HG02610 (cell line): Measurements from ENCODE around the gene OR8B4.
"Not testable (repeated sequence)": the region's sequence is repeated elsewhere in the genome, so short reads cannot be mapped to it uniquely, and the experiment has no call there.

ENCODE experiments used
- ATAC-seq: cut with Tn5 transposase; IDR thresholded peaks from one replicate; pipeline ENCODE4 v1.9.1; 2021; ENCODE audit warnings: mild to moderate bottlenecking, moderate library complexity; ENCODE audit not compliant: unreplicated experiment

Gene OR8B4

DNA sequence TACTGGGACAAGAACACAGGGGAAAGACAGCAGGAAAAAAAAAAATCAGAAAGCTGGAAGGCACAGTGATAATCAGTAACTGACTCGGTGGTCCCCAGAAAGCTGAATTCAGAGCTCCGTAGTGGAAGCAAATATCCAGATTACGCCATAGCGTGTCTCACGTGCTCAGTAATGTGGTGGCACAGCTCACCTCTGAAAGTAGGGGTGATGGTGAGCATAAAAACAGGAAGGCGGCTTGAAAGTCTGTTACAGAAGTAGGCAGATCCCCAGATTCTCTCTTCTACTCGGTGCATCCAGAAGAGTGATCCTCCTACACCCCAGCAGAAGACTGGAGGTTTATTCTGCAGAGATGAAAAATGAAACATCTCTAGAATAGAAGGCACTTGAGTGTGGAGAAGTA, 14.8 kb downstream of the OR8B4 start:
- no peak for ATAC-seq

DNA sequence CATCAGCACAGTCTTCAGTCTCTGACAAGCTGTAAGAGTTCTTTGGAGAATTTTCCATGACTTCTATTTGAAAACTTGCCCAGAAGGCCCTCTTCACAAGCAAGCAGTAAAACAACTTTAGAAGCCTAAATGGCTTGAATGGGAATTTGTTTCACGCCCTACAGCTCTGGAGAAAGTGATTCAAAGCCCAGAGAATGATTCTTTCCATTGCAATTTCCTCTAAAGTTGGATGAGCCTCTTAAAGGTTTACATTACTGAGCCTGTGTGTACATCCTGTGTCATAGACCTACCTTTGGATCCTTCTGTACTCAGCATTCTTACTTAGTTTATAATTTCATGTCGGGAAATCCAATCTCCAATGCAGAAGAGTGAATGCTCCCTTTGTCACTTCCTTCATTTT, 19.1 kb downstream of the OR8B4 start:
- ATAC-seq = no peak

DNA sequence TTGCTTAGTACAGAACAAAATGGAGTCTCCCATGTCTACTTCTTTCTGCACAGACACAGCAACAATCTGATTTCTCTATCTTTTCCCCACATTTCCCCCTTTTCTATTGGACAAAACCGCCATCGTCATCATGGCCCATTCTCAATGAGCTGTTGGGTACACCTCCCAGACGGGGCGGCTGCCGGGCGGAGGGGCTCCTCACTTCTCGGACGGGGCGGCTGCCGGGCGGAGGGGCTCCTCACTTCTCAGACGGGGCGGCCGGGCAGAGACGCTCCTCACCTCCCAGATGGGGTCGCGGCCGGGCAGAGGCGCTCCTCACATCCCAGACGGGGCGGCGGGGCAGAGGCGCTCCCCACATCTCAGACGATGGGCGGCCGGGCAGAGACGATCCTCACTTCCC, 21.5 kb downstream of the OR8B4 start:
- not testable (repeated sequence) for ATAC-seq

DNA sequence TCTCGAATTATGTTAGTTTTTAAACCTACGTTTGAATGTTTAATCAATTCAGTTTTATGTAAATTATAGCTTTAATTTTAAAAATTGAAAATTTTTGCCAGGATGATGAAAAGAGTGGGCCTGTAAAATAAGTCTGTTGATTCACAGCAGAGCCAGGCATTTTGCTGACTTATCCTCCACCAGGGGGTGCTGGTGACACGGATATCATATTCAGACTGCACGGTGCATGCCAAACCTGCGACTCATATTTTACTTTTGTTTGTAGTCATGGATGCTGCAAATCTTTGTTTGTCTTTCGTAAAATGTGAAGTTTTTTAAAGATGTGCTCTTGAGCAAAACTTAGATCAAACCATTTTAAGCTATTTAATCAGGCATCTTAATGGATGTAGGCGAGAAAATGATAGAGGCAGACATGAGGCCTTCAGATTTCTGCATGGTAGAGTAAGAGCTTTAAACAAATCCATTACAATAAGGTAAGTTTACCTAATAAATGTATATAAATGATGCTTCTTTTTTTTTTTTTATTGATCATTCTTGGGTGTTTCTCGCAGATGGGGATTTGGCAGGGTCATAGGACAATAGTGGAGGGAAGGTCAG, 22.2 kb downstream of the OR8B4 start:
- ATAC-seq = peak; percentile 90

DNA sequence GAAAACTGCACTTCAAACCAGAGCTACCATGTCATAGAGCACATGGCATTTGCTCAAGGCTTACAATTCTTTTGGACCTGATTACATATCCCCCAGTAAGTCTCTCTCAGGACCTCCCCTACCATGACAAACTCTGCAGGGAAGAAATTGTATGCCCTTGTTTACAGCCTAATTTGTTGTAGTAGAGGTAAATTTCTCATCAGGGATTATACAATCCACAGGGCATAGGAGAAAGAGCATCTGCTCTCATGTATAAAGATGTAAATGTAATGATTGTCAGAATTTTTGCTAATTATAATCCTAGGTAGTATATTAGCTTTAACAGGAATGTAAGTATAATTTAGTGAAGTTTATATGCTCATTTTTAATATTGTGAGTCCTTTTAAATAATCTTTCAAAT, 25.7 kb downstream of the OR8B4 start, which contains the start of gene OR8B3:
Gene OR8B3, minus strand, starts transcription at position 101 of the 400 bp plus-strand sequence. CDS start 1,673 bp downstream, outside the sequence.
- ATAC-seq = no peak

DNA sequence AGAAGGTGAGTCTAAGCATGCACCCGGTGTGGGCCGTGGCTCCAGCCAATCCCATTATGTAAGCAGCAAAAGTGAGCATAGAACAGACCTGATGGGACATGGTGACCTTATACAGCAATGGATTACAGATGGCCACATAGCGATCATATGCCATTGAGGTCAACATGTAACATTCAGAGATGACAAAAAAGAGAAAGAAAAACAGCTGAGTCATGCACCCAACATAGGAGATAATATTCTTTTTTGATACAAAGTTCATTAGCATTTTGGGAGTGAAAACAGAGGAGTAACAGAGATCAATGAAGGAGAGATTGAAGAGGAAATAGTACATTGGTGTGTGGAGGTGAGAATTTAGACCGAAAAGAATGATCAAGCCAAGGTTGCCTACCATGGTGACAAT, 27.8 kb downstream of the OR8B4 start:
- not testable (repeated sequence) for ATAC-seq

DNA sequence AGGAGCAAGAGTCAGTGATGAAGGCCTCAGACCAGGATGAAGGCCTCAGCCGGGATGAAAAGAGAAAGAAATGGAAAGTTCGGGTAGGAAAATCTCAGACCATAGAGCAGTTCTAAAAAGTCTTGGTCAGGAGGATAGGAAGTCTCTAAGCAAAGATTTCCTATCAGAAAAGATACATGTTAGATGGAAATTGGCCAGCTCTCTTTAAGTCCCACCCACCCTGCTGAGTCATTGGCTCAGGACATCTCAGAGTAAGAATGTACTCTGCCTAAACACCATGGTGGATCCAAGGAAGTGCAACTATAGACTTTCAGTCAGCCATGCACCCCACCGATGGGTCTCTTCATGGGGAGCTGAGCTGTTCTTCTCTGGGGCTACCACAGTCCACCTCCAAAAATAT, 30.3 kb downstream of the OR8B4 start:
- no peak for ATAC-seq

DNA sequence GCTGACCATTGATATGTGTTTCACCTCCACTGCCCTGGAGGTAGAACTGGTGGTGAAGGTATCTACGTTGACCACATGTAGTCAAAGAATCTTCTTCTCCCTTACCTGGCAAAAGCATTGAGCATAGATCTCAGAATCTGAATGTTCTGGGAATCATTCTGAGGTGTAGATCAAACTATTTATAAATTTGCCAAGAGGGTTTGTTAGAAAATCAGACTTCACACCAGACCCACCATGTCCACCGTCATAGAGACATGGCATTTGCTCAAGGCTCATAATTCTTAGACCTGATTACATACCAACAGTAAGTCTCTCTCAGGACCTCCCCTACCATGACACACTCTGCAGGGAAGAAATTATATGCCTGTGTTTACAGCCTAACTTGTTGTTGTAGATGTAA, 40.3 kb downstream of the OR8B4 start, which contains the start of gene OR8B2:
Gene OR8B2, minus strand, starts transcription at position 101 of the 400 bp plus-strand sequence. CDS start 1,156 bp downstream, outside the sequence.
- ATAC-seq = no peak

DNA sequence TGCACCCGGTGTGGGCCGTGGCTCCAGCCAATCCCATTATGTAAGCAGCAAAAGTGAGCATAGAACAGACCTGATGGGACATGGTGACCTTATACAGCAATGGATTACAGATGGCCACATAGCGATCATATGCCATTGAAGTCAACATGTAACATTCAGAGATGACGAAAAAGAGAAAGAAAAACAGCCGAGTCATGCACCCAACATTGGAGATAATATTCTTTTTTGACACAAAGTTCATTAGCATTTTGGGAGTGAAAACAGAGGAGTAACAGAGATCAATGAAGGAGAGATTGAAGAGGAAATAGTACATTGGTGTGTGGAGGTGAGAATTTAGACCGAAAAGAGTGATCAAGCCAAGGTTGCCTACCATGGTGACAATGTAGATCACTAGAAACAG, 41.8 kb downstream of the OR8B4 start:
- ATAC-seq = not testable (repeated sequence)

DNA sequence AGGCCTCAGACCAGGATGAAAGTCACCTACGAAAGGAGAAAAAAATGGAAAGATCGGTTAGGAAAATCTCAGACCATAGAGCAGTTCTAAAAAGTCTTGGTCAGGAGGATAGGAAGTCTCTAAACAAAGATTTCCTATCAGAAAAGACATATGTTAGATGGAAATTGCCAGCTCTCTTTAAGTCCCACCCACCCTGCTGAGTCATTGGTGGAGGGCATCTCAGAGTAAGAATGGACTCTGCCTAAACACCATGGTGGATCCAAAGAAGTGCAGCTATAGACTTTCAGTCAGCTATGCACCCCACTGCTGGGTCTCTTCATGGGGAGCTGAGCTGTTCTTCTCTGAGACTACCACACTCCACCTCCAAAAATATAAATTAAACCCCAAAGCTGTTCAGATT, 44.1 kb downstream of the OR8B4 start:
- ATAC-seq = no peak

DNA sequence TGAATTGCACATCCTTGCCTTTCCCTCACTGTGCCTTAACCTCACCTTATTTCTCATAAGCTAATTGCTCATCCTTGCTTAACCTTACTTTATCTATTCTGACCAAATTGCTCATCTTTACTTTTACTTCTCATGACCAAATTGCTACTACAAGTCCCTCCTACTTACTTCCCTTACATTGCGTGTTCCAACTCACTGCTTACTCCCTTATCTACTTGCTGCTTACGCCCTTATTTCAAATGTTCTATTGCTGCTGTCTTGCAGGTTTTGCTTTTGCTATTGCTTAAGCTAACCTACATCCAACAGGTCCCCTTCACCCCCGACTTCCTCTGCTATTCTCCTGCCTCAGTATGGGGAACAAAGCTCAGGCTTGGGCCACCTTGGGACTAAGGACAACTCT, 48.4 kb downstream of the OR8B4 start:
- ATAC-seq = no peak
